Measurements from ENCODE around the gene AQP9.

AQP9 gene

GRCh38 chr15:58141894-58142293, 3.7 kb downstream of the AQP9 start:
- DNase-seq = no peak

GRCh38 chr15:58142827-58143461, 4.8 kb downstream of the AQP9 start:
- DNase-seq = no peak

- DNase-seq = no peak
Observed at GRCh38 chr15:58145606-58146005, 7.4 kb downstream of the AQP9 start.

- DNase-seq = no peak
Observed at GRCh38 chr15:58146211-58146610, 8.0 kb downstream of the AQP9 start.

GRCh38 chr15:58146749-58147148, 8.6 kb downstream of the AQP9 start:
- DNase-seq = peak; percentile 94

- peak; percentile 94 for DNase-seq
Observed at GRCh38 chr15:58147171-58147611, 9.0 kb downstream of the AQP9 start.

- no peak for DNase-seq
Observed at GRCh38 chr15:58148120-58148519, 9.9 kb downstream of the AQP9 start.

GRCh38 chr15:58148633-58149445, 10.7 kb downstream of the AQP9 start:
- no peak for DNase-seq

GRCh38 chr15:58154769-58155168, 16.6 kb downstream of the AQP9 start:
- no peak for DNase-seq

GRCh38 chr15:58159827-58160386, 21.7 kb downstream of the AQP9 start:
- DNase-seq = no peak

GRCh38 chr15:58161436-58161930, 23.3 kb downstream of the AQP9 start:
- no peak for DNase-seq

- DNase-seq = no peak
Observed at GRCh38 chr15:58163985-58164384, 25.8 kb downstream of the AQP9 start.

GRCh38 chr15:58164926-58165325, 26.7 kb downstream of the AQP9 start:
- no peak for DNase-seq

GRCh38 chr15:58165661-58166060, 27.5 kb downstream of the AQP9 start:
- DNase-seq = no peak

GRCh38 chr15:58167095-58167691, 29.0 kb downstream of the AQP9 start:
- DNase-seq = no peak

GRCh38 chr15:58169934-58170333, 31.8 kb downstream of the AQP9 start:
- no peak for DNase-seq

- DNase-seq = no peak
Observed at GRCh38 chr15:58171476-58172061, 33.4 kb downstream of the AQP9 start.

- no peak for DNase-seq
Observed at GRCh38 chr15:58174709-58175108, 36.5 kb downstream of the AQP9 start.

- no peak for DNase-seq
Observed at GRCh38 chr15:58175955-58176354, 37.8 kb downstream of the AQP9 start.

- no peak for DNase-seq
Observed at GRCh38 chr15:58178668-58179067, 40.5 kb downstream of the AQP9 start.

- DNase-seq = no peak
Observed at GRCh38 chr15:58179206-58179605, 41.0 kb downstream of the AQP9 start.

GRCh38 chr15:58179741-58180381, 41.7 kb downstream of the AQP9 start:
- no peak for DNase-seq
